GM04504 (cell line): ENCODE data around the gene NPTX1.

Experiments used
- DNase-seq: peaks from one replicate; pipeline ENCODE4 v3.0.0-alpha.2; 2012; ENCODE audit warnings: low read depth

NPTX1 gene

GRCh38 chr17:80443916-80444643, 32.3 kb downstream of the NPTX1 start:
- DNase-seq, result no peak

- no peak for DNase-seq
Measured at GRCh38 chr17:80443498-80443897, 32.9 kb downstream of the NPTX1 start.

DNA sequence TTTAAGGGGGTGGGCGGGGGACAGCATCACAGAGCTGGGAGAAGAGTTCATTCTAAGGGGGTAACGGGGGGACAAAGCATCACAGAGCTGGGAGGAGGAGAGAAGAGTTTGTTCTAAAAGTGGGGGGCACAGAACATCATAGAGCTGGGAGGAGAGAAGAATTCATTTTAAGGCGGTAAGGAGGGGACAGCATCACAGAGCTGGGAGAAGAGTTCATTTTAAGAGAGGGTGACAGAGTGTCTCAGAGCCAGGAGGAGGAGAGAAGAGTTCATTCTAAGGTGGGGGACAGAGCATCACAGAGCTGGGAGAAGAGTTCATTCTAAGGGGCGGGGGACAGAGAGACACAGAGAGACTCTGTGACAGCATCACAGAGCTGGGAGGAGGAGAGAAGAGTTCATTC, 33.6 kb downstream of the NPTX1 start:
- DNase-seq, result no peak

- DNase-seq, result no peak
Measured at GRCh38 chr17:80442323-80442659, 34.1 kb downstream of the NPTX1 start.

DNA sequence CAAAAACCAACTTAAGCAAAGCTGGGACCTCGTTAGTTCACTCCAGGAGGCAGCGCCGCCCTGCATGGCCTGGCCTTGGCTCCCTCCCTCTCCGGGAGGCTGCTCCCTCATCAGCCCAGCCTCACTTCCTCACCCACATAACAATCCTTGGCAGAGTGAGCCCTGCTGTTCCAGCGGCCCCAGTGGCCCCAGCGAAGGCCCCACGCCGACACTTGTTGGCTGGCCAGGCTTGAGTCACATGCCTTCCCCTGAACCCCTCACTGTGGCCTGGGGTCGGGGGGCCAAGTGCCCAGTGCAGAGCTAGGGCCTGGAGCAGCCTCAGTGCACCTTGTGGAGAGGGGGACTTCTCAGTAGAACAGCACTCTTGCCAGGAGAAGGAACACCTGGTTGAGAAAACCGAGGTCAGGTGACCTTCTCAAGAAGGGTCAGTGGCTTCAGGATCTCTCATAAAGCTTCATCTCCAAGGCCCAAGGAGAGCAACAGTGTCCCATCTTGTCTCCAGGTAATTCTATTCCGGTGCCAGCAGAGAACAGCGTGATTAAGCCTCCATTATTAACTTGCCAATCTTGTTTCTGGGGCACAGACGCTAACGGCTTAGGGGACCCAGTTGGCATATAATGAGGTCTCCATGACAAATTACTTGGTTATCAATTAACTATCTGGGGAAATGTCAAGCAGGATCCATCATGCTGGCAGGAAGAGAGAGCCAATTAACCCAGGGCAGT, 34.6 kb downstream of the NPTX1 start:
- no peak for DNase-seq

DNA sequence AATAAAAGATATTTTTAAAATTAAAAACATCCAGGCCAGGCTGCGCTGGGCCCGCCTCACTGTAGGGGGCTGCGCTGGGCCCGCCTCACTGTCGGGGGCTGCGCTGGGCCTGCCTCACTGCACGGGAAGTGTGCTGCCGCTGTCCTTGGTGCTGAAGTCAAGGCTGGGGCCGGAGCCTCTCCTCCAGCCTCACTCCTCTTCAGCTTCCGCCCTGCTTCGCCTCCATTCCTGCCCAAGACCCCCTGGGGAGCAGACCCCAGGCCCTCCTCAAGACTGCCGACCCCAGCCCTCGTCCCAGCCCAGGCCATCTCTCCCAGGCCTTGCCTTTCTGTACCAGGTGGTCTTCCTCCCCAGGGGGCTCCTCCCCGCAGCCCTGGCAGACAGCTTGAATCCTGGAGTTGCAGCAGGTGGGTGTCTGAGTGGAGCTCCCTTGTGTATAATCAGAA, 35.3 kb downstream of the NPTX1 start:
- no peak for DNase-seq

DNA sequence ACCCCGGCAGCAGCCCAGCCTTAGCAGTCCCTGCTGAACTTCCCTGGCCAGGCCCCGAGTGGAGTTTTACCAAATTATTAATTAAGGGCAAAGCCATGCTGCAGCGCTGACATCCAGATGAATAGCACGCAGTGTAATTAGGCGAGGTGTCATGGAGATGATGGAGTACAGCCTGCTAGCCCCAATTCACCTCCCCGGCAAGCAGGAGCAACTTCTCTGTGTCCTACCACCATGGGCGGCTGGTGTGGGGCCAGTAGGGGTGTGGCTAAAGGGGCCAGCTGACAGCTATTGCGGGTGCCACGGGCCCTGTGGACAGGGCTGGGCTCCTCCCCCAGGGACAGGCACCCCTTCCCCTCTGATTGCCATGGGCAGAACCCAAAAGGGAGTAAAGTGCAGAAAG, 36.9 kb downstream of the NPTX1 start:
- no peak for DNase-seq

GRCh38 chr17:80438806-80439205, 37.6 kb downstream of the NPTX1 start:
- no peak for DNase-seq

DNA sequence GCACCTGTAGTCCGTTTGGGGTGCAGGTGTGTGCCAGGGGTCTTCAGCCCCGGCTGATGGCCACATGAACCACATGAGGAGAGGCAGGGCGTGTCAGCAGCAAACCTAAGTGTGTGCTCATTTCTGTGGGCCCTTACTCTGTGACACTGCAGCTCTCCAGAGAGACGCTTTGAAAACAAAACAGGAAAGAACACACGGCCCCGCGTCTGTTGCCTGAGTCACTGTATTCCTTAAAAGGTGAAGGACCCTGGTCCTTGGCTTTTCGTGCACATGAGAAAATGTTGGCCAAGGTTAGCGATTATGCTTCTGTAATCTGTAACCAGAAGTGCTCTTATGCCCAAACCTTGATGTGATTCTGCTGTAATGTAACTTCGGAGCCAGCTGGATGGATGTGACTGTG, 38.9 kb downstream of the NPTX1 start:
- DNase-seq, result no peak

DNA sequence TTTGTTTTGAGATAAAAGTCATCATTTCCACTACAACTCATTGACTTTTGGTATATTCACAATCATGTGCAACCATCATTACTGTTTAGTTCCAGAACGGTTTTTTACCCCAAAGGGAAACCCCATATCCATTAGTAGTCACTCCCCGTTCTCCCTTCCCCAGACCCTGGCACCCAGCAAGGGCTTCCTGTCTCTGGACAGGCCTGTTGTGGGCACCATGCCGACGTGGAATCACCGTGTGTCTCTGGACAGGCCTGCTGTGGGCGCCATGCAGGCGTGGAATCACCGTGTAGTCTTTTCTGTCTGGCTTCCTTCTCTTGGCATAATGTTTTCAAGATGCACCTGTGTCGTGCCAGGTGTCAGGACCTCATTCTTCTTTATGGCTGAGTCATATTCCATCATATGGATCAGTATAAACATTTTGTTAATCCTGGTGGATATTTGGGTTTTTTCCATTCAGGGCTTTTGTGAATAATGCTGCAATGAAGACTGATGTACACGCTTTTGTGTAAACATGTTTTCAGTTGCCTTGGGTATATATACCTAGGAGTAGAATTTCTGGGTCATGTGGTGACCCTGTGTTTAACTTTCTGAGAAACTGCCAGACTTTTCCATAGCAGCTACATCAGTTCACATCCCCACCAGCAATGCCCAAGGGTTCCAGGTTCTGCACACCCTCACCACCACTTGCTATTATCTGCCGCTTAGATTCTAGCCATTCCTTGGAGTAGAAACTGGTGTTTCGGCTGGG, 42.3 kb downstream of the NPTX1 start:
- DNase-seq, result no peak

DNA sequence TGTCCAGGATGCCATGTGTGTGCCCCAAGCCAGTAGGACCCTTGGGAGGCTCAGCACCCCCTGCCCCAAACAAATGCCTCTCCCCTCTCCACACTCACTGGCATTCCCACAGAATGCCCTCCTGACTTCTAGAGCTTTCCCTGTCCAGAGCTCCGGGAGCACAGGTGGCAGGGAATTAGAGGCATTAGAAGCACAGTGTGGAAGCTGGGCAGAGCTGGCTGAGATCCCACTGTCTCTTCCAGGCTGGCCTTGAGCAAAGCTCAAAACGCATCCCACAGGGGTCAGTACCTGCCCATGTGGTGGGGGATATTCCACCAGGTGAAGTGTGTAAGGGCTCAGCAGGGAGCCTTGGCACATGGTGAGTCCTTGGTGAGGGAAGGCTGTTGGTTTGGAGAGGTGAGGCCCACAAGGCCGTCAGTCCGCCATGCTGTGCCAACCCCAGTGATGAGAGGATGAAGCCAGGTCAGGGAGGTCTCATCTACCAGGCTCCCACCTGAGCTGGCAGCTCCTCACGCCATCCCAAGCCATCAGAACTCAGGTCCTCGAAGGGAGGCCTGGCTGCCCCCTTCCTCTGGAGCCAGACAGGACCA, 43.4 kb downstream of the NPTX1 start:
- no peak for DNase-seq

GRCh38 chr17:80432350-80432955, 44.0 kb downstream of the NPTX1 start:
- no peak for DNase-seq

- DNase-seq, result no peak
Measured at GRCh38 chr17:80431246-80432195, 44.9 kb downstream of the NPTX1 start.

GRCh38 chr17:80430446-80431245, 45.8 kb downstream of the NPTX1 start:
- no peak for DNase-seq

DNA sequence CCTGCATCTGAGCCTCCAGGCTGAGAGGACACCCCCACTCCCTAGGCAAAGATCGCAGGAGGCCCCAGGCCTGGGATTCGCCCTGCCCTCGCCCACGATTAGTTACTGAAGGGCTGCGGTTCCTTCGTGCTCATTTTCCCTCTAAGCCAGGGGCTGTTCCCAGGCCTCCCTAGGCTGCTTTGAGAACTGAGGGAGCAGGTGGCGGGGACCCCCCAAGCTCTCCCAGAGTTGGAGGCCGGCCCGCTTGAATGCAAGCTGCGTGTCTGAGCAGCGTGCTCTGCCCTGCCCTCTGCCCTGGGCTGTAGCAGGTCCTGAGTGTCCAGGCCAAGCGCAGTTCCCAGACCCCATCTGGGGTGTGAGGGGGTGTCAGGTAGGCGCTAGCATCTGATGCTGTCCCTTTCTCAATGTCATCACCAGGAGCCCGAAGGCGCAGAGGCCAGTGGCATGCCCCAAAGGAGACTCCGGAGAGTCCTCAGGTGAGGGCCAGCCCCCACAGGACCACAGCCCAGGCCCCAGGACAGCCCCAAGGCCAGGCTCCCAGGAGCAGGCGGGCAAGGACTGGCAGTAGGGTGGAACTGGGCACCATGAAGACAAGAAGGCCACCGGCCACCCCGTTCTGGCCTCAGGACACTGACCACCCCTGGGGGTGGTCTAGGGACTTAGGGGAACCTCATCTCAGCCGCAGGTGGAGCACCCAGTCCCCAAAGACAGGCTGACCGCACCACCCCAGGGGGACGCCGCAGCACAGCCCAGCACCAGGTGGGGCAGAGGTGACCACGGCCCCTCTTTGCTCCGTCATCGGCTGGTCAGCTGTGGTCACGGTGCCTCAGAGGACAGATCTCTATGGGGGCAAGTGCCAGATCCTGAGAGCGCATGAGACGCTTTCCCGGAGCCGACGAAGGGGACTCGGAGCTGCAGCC, 46.8 kb downstream of the NPTX1 start:
- no peak for DNase-seq

GRCh38 chr17:80428796-80429195, 47.6 kb downstream of the NPTX1 start:
- no peak for DNase-seq

- DNase-seq, result no peak
Measured at GRCh38 chr17:80428363-80428762, 48.0 kb downstream of the NPTX1 start.

DNA sequence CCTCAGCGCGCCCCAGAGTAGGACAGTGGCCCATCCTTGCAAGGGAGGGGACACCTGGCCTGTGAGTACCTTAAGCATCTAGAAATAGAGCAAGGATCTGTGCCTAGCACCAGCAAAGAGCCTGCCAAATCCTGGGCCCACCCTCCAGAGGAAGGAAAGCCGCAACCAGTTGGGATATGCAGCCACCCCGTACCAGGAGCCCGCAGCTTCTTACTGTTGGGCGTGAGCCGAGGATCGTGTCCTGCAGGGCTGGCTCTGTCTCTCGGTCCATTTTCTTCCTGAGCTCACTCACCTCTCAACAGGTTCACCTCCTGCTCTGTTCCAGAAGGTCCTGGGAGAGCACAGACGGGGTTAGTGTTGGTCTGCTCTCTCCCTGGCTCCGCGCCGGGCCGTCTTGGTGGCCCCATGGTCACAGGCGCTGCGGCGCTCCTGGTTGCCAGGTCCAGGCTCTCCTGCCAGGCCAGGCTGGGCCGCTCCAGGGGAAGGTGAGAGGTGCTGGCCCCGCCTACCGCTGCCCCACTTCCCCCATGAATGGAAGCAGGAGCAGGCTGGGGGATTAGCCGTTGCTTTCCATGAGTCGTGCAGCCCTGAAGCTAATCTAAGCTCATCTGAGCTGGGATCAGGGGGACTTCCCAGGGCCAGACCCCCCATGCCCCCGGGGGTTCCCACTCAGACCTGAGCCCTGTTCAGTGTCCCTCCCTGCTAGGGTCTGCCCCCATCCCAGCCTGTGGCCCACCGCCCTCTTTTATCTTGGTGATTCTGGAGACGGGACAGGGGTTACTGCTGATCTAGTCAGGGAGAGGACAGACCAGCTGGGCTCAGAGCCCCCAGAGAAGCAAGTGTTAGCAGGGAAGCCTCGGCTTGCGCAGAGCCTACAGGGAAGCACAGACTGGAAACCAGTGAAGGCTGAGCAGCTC, 48.8 kb downstream of the NPTX1 start:
- no peak for DNase-seq
